Measurements from ENCODE around the gene SLC25A46.
"Not testable (repeated sequence)": the region's sequence is repeated elsewhere in the genome, so short reads cannot be mapped to it uniquely, and the experiment has no call there.

SLC25A46 gene

DNA sequence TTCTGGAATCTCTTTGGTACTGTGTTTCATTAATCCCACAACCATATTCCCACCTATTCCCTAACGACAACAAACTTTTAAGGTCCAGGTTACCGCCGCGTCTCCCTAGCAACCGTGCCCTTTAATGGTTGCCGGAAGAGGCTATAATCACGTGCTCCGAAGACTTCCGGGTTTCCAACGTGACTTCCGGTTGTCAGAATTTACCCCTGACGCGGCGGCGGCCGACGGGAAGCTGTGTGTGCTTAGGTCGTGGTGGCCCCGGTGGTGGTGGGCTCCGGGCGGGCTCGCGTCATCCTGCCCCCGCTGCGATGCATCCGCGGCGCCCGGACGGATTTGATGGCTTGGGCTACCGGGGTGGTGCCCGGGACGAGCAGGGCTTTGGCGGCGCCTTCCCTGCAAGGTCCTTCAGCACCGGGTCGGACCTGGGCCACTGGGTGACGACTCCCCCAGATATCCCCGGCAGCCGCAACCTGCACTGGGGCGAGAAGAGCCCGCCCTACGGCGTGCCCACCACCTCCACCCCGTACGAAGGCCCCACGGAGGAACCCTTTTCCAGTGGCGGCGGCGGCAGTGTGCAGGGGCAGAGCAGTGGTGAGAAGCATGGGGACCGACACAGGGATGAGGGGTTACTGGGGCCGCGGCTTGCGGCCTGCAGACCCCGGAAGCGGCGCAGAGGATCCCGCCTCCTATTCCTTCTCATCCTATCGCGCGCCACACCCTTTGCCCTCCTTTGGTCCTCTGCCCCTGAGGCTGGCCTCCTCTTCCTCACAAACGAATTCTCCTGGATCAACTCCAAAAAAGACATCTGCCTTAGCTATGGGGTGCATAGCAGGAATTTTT, at the start of gene SLC25A46:
Gene SLC25A46, plus strand, starts transcription at position 196 of the 840 bp plus-strand sequence. Its CDS starts 113 bp downstream, at position 309.
- H3K4me3 ChIP-seq (ENCODE audit: low read depth, low read length) = peak within 1 kb of the TSS; percentile 86

DNA sequence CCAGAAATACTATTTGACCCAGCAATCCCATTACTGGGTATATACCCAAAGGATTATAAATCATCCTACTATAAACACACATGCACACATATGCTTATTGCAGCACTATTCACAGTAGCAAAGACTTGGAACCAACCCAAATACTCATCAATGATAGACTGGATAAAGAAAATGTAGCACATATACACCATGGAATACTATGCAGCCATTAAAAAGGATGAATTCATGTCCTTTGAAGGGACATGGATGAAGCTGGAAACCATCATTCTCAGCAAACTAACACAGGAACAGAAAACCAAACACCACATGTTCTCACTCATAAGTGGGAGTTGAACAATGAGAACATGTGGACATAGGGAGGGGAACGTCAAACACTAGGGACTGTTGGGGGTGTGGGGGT, 48.2 kb upstream of the SLC25A46 start:
- H3K4me3 ChIP-seq (ENCODE audit: low read depth, low read length) = not testable (repeated sequence)

DNA sequence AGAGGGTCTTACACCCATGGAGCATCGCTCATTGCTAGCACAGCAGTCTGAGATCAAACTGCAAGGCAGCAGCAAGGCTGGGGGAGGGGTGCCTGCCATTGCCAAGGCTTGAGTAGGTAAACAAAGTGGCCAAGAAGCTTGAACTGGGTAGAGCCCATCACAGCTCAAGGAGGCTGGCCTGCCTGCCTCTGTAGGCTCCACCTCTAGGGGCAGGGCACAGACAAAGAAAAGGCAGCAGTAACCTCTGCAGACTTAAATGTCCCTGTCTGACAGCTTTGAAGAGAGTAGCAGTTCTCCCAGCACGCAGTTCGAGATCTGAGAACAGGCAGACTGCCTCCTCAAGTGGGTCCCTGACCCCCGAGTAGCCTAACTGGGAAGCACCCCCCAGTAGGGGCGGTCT, 46.1 kb upstream of the SLC25A46 start:
- H3K4me3 ChIP-seq (ENCODE audit: low read depth, low read length) = not testable (repeated sequence)

DNA sequence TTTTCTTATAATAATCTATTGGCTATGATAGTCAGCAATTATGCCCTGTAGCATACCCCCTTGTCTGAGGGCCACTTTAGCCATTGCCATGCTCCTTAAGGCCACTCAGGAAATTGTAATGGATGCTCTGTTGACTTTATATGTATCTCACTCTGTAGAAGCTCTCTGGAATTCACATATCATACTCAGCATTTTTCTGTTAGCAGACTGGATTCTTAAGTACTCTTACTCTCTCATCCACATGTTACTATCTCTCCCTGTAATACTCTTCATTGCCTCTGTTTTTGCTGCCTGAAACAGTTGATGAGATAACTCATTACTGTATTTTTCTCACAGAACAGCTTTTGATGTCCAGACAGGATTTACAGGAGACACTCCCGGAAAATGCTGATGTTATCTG, 36.5 kb upstream of the SLC25A46 start:
- H3K4me3 ChIP-seq (ENCODE audit: low read depth, low read length) = no peak overlapping the region

DNA sequence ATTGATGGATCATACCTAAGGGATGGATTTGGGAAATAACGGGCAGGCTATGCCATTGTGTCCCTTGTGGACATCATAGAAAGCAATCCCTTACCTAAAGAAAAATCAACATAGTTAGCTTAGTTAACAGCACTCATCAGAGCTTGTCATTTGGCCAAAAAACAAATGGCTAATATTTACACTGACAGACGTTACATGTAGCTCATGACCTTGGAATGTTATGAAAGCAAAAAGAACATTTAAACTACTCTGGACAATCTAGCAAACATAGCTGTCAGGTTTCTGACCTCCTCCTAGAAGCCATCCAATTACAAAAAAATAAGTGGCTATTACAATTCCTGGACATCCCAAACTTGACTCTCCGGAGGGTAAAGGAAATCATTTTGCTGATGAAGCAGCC, 36.1 kb upstream of the SLC25A46 start:
- H3K4me3 ChIP-seq (ENCODE audit: low read depth, low read length) = no peak overlapping the region

DNA sequence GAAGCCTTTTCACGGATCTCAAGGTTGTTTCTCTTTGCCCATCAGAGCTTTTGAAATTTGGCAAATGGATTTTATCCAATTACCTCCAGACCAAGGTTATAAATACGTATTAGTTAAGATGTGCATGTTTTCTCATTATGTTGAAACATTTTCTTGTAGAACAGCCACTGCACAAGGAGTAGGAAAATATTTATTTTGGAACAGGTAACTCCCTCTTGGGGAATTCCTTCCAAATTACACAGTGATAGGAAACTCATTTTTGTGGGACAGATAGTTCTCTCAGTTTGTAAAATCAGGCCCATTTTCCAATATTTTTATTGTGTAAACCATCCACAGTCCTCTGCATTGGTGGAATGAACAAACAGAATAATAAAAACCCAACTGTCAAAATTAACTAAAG, 35.3 kb upstream of the SLC25A46 start:
- H3K4me3 ChIP-seq (ENCODE audit: low read depth, low read length) = no peak overlapping the region

DNA sequence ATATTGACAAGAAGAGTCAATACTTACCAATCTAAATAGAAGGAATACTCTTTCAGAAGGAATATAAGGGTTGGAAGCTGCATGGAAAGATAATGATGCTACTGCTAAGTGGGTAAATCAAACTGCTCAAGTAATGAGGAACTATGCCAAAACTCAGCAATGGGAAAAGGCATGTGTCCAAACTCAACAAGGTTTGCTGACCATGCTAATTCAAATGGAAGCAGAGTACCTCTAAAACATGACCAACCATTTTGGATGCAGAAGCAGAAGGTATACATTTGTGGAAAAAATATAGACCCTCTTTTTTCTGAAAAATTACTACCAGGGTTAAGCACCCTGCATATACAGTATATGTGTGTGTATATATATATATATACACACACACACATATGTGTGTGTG, 33.5 kb upstream of the SLC25A46 start:
- H3K4me3 ChIP-seq (ENCODE audit: low read depth, low read length) = no peak overlapping the region

DNA sequence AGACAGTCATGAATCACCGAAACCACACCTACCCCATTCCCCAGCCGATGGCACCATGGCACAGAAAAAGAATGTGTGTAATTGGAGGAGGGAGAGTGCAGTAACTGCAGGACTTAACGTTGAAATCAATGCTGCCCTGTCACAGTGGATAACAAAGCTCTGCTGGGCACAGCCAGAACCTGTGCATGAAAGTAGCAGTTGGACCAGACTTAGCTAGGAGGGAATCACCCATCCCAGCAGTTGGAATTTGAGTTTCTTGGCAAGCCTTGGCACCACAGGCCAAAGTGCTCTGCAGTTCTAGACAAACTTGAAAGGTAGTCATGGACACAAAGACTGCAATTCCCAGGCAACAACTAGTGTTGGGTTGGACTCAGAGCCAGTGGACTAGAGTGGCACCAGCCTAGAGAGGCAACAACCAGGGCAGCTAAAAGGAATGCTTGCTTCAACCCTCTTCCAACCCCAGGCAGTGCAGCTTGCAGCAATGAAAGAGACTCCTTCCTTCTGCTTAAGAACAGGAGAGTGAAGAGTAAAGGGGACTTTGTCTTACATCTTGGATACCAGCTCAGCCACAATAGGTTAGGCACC, 31.5 kb upstream of the SLC25A46 start:
- no peak overlapping the region for H3K4me3 ChIP-seq (ENCODE audit: low read depth, low read length)

DNA sequence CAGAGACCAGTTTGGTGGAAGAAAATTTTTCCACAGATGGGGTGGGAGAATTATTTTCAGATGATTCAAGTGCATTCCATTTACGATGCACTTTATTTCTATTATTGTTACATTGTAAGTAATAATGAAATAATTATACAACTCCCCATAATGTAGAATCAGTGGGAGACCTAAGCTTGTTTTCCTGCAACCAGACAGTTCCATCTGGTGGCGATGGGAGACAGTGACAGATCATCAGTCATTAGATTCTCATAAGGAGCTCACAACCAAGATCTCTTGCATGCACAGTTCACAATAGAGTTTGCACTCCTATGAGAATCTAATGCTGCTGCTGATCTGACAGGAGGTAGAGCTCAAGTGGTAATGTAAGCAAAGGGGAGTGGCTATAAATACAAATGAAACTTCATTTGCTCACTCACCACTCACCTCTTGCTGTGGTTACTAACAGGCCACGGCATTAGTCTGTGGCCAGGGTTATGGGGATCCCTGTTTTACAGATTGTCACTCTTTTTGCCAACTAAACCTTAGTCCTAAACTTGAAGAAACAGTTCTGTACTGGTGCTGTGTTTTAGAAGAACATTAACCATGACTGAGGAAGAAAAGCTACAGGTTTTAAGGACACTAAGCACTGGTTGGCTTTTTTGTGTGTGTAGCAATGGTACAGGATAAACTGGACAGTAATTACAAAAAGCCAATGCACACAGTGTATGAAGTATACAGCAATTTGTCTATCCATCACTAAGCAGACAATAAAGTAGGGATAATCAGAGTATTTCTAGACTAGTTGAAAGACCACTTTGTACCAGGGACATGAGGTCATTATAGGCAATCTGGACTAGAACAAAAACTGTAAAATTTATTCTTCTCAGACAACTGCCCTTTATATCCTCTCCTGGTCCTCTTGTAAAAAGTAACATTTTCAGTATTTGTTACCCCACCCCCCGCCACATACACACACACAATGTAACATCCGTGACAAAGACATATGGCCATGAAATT, 22.3 kb upstream of the SLC25A46 start:
- H3K4me3 ChIP-seq (ENCODE audit: low read depth, low read length) = no peak overlapping the region

DNA sequence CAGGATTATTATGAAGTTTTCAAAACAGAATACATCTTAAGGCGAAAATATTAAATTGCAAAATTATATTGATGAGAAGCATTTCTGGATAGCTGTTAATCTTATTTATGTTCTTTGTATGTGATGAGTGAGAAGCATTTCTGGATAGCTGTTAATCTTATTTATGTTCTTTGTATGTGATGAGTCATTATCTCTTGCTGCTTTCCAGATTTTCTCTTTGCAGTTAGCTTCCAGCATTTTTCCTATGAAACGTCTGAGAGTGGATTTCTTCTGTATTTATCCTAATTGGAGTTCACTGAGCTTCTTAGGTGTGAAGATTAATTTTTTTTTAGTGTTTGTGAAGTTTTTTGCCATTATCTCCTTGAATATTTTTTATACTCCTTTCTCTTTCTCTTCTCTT, 20.5 kb upstream of the SLC25A46 start:
- no peak overlapping the region for H3K4me3 ChIP-seq (ENCODE audit: low read depth, low read length)

DNA sequence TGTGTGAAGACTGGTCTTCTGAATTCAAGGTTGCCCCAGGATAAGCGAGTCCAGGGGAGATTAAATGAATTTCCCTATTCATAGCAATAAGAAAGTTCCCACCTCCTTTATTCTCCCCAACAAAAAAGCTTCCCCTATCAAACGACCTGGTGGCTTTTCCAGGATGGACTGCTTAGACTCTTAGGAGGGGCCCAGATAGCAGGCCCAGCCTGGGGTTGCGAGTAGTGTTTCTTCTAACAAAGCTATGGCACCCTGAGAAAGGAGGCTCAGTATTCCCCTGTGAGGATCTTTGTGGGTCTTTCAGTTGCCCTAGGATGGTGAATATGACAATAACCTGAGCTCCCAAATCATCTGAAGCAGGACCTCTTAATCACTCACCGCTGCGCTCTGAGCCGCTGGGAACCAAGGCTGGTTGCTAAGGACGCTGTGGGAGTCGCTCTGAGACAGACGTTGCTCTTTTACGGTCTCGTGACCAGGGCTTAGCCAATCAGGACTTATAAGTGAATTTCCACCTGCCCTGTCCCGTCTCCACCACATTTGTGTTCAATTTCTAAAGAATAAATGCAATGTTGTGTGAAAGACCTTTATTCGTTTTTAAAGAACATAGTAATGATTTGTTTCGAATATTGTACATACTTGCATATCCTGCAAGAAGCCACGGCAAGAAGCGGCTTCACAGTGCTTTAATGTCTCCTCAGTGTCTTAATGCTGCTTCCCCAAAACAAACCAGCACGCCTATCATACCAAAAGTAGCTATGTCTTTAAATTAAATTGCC, 12.4 kb upstream of the SLC25A46 start, which contains the start of gene TMEM232:
Gene TMEM232, minus strand, starts transcription at position 423 of the 776 bp plus-strand sequence. CDS start 59,319 bp downstream, outside the sequence.
- peak within 1 kb of the TSS; percentile 25 for H3K4me3 ChIP-seq (ENCODE audit: low read depth, low read length)

DNA sequence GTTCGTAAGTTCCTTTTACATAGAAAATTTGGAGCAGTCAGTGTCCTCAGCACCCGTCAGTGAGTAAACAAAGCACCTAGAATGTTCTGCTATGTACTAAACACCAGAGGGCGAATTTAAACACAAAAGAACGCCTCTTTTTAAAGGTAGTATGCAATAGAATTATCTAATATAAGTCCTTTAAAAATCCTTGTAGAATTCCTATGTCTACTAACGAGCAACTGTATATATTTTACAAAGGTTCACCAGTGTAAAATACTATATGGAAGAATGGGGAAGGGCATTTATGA, 11.8 kb upstream of the SLC25A46 start:
- H3K4me3 ChIP-seq (ENCODE audit: low read depth, low read length) = peak overlapping the region; percentile 25

DNA sequence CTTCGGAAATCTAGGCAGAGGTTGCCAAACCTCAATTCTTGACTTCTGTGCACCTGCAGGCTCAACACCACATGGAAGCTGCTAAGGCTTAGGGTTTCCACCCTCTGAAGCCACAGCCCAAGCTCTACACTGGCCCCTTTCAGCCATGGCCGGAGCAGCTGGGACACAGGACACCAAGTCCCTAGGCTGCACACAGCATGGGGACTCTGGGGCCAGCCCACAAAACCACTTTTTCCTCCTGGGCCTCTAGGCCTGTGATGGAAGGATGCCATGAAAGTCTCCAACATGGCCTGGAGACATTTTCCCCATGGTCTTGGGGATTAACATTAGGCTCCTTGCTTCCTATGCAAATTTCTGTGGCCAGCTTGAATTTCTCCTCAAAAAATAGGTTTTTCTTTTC, 7.3 kb upstream of the SLC25A46 start:
- not testable (repeated sequence) for H3K4me3 ChIP-seq (ENCODE audit: low read depth, low read length)

DNA sequence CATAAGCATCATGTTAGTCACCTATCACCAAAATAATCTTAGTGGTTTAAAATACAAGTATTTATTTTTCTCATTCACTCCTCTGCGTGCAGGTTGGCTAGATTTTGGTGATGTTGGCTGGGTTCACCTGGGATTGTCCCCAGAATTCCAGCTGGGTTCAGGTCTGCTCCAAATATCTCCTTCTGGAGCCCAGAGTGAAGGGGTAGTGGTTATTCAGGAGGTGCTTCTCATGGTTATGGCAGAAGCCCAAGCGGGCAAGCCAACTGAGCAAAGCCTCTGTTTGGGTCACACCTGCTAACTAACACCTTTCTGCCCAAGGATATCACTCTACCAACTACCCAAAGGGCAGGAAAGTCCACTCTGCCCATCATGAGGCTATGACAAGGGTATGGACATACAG, 4.7 kb upstream of the SLC25A46 start:
- H3K4me3 ChIP-seq (ENCODE audit: low read depth, low read length) = no peak overlapping the region

DNA sequence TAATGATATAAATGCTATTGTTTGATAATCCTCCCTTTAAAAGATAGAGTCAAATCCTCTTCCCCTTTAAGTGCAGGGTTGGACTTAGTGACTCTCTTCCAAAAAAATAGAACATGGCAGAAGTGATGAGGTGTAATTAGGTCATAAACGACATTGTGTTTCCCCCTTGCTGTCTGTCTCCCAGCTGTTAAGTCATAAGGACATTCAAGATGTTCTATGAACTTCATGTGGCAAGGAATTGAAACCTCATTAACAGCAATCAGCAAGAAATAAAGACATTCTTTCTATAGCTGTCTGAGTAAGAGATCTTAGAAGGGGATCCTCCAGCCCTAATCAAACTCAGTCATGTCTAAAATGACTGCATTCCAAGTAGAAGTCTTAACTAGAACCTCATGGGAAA, 3.3 kb upstream of the SLC25A46 start:
- no peak overlapping the region for H3K4me3 ChIP-seq (ENCODE audit: low read depth, low read length)

DNA sequence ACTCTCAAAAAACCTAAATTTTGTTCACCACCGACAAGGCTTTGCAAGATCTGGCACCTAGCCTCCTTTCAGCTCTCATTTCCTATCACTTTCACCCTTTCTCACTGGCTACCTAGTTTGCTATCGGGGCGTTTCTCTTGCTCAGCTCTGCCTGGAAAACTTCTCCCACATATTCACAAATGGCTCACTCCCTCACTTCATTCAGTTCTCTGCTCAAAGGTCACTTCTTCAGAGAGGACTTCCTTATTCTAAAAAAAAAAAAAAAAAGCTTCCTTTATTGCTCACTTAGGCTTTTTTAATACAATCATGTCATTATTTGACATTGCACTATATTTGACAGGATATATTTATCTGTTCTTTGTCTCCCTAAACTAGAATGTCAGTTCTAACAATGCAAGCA, 2.1 kb upstream of the SLC25A46 start:
- no peak overlapping the region for H3K4me3 ChIP-seq (ENCODE audit: low read depth, low read length)

DNA sequence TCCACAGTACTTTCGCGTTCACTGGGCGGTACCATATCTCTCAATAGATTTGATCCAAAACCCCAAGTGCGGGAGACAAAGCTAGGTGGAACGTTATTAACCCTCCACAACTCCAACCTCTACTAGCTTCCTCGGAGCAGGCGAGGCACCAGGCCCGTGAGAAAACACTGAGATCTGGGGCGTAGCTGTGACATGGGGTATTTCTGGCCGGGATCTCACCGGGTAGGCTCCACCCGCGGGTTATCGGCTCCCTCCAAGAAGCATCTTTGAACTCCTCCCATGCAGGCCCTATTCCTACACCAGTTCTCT, 350 bp upstream of the SLC25A46 start:
- H3K4me3 ChIP-seq (ENCODE audit: low read depth, low read length) = peak overlapping the region; percentile 86

DNA sequence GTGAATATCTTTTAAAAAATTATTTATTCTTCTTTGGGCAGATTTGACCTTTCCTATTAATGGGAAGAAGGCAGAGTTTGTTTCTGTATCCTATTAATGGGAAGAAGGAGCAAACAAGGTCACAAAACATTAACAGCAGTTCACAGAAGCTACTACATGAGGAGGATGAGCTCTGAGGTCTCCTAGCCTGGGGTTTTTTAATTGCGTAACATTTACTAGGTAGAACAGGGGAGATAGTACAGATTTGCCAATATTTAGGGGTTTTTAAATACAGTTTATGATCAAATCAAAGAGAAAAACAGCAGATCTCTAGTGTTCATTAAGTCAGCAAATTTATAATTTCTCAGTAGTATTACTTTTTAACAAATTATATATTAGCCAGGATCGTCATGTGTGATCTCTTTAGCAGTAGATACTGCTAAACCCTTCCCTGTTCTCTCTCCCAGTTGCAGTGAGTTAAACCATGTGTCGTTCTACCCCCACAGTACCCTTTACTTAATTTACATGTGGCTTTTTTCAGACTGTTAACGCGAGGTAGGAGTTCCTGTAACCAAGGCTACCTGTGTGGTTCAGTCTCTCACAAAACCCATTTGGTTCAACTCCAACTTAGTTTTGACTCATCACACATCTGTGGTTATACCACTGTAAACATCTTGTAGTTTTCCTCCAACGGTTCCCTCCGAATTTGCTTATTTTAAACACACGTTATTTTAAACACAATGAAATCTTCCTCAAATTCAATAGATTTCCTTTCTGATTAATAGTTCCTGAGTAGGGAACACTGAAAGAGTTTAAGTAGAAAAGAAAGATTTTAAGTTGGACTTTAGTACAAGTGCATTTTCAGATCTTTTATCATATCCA, 13.3 kb downstream of the SLC25A46 start:
- no peak overlapping the region for H3K4me3 ChIP-seq (ENCODE audit: low read depth, low read length)

DNA sequence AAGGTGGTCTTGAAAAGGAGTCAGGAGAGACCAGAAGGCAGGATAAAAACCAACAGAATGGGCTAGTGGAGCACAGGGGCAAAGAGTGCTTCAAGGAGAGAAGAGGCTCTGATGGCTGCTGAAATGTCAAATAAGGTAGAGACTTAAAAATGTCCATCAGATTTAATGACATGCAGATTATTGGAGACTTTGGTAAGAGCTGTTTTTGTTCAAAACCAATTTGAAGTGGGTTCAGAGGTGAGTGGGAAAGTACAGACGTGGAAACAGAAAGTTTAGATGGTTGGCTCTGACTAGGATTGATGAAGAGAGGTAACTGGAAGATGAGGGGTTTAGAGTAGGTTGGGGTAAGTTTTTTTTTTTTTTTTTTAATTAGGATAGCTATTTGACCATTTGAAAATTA, 14.1 kb downstream of the SLC25A46 start:
- H3K4me3 ChIP-seq (ENCODE audit: low read depth, low read length) = no peak overlapping the region

DNA sequence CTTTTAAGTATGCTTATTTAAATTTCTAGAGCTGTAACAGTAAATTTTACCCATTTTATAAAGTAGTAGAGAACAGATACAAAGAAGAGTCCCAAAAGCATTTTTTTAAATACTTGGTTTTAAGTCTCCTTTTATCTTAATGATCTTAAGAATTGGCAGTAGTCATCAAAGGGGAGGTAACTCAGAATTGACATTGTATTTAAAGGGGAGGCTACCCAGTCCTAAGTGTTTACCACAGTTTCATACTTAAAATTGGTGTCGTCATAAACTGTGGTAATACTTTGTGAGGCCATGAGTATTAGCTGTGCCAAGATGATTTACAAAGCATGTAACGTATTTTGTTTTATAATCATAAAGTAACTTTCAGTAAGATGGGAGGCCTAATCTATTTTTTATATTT, 14.8 kb downstream of the SLC25A46 start:
- no peak overlapping the region for H3K4me3 ChIP-seq (ENCODE audit: low read depth, low read length)

Data from iPS-11a (cell line).